ENCODE results near the gene ZNF92. TPM values are rescaled to one million over a fixed set of nuclear protein-coding genes. Genes with fewer than 3 reads are reported as not detected.

Gene ZNF92
- total and polyA plus RNA-seq, 7 donors, result 1.1 to 4.4 (median 2.7) TPM

- H3K4me3 ChIP-seq, result no peak overlapping the region
- no peaks in the 10 kb centered on the region for H3K27me3 ChIP-seq (ENCODE audit: insufficient read depth in 3 of 3, low read length in 2 of 3)
- intact Hi-C loops (cut with DNase I), result no loop called here
- peaks cover 0 to 18% of the 10 kb centered on the region in 2 donors for H3K36me3 ChIP-seq (ENCODE audit: insufficient read depth in 1 of 2, low read depth in 1 of 2)
- peaks cover 31% of the 10 kb centered on the region for H3K4me1 ChIP-seq
- ATAC-seq (no peak), DNase-seq (no peak)
- no peak overlapping the region for H3K27ac ChIP-seq
- no peaks in the 10 kb centered on the region for H3K9me3 ChIP-seq
- no peak for TF ChIP-seq CTCF (IDR thresholded peaks at IDR 0.05)
- 65 to 81% (median 68%) methylated on average over 3 of the region's 3 CpGs for WGBS, 3 donors
Observed at GRCh38 chr7:65379318-65379717, 5.7 kb downstream of the ZNF92 start.

- no peak for TF ChIP-seq CTCF (IDR thresholded peaks at IDR 0.05)
- ATAC-seq (no peak), DNase-seq (no peak)
- 82 to 89% (median 89%) methylated on average over 3 of the region's 3 CpGs for WGBS, 3 donors
- intact Hi-C loops (cut with DNase I), result no loop called here
- Histone ChIP-seq H3K9me3 (no peaks in the 10 kb centered on the region), H3K27ac (no peak overlapping the region), H3K36me3 (ENCODE audit: insufficient read depth in 1 of 2, low read depth in 1 of 2) (peaks cover 0 to 13% of the 10 kb centered on the region in 2 donors), H3K27me3 (ENCODE audit: insufficient read depth in 3 of 3, low read length in 2 of 3) (no peaks in the 10 kb centered on the region), H3K4me1 (peaks cover 20% of the 10 kb centered on the region), H3K4me3 (no peak overlapping the region)
Observed at GRCh38 chr7:65381742-65382141, 8.1 kb downstream of the ZNF92 start.

- Histone ChIP-seq H3K27ac (no peak overlapping the region), H3K36me3 (ENCODE audit: insufficient read depth in 1 of 2, low read depth in 1 of 2) (peaks cover 0 to 8% of the 10 kb centered on the region in 2 donors), H3K27me3 (ENCODE audit: insufficient read depth in 3 of 3, low read length in 2 of 3) (no peaks in the 10 kb centered on the region), H3K4me3 (no peak overlapping the region), H3K9me3 (no peaks in the 10 kb centered on the region), H3K4me1 (peaks cover 20% of the 10 kb centered on the region)
- no peak for TF ChIP-seq CTCF (IDR thresholded peaks at IDR 0.05)
- 74 to 86% (median 85%) methylated on average over 3 of the region's 3 CpGs for WGBS, 3 donors
- ATAC-seq (no peak), DNase-seq (no peak)
- intact Hi-C loops (cut with DNase I), result no loop called here
Observed at GRCh38 chr7:65382452-65382851, 8.8 kb downstream of the ZNF92 start.

GRCh38 chr7:65387891-65388290, 14.2 kb downstream of the ZNF92 start:
- no peak for DNase-seq
- Histone ChIP-seq H3K4me1 (peaks cover 8% of the 10 kb centered on the region), H3K27me3 (ENCODE audit: insufficient read depth in 3 of 3, low read length in 2 of 3) (no peaks in the 10 kb centered on the region), H3K27ac (no peak overlapping the region), H3K36me3 (ENCODE audit: insufficient read depth in 1 of 2, low read depth in 1 of 2) (peaks cover 0 to 22% of the 10 kb centered on the region in 2 donors), H3K4me3 (no peak overlapping the region), H3K9me3 (no peaks in the 10 kb centered on the region)
- 97 to 100% (median 99%) methylated on average over 2 of the region's 2 CpGs for WGBS, 3 donors
- ATAC-seq, result no peak
- intact Hi-C loops (cut with DNase I), result no loop called here
- TF ChIP-seq CTCF (IDR thresholded peaks at IDR 0.05), result no peak

GRCh38 chr7:65390588-65390987, 16.9 kb downstream of the ZNF92 start:
- intact Hi-C loops (cut with DNase I), result no loop called here
- 87 to 93% (median 89%) methylated on average over 4 of the region's 4 CpGs for WGBS, 3 donors
- Histone ChIP-seq H3K9me3 (no peaks in the 10 kb centered on the region), H3K27ac (no peak overlapping the region), H3K27me3 (ENCODE audit: insufficient read depth in 3 of 3, low read length in 2 of 3) (no peaks in the 10 kb centered on the region), H3K36me3 (ENCODE audit: insufficient read depth in 1 of 2, low read depth in 1 of 2) (peaks cover 0 to 22% of the 10 kb centered on the region in 2 donors), H3K4me1 (no peaks in the 10 kb centered on the region), H3K4me3 (no peak overlapping the region)
- ATAC-seq (no peak), DNase-seq (no peak)
- TF ChIP-seq CTCF (IDR thresholded peaks at IDR 0.05), result no peak

Measured in psoas muscle (tissue), 8 donors.